Measurements from ENCODE around the gene LIMD2. TPM values are rescaled to one million over a fixed set of nuclear protein-coding genes. Genes with fewer than 3 reads are reported as not detected.

Gene LIMD2
- total and polyA plus RNA-seq, 2 of the 4 experiments (the other 2 are of a cell fraction) = 4.5 to 21.7 TPM

DNA sequence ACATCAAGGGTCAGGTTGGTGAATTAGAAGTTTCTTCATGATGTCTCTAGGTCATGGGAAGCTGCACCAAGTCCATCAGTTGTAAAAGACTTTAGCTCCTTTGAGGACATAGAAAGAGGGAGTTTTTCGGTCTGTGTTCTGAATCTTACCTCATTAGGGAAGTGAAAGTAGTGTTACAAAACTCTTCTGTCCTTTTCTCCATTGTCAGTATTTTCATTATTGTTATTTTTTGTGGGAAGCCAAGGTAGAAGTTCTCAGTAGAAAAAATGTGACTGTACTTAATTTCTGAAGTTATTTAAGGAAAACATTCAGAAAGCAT is 53.5 kb downstream of the LIMD2 start:
- dilution Hi-C loops (cut with HindIII; ENCODE audit: low sequenced_read_pairs, unreplicated experiment) = no loop called here
- Histone ChIP-seq H3K27me3 (ENCODE audit: control insufficient read depth, insufficient read depth, low read length) (no peaks in the 10 kb centered on the region), H3K23ac (ENCODE audit: low read depth, low read length) (no peak overlapping the region), H4K8ac (ENCODE audit: low read depth in 2 of 2, low read length in 2 of 2) (no peak overlapping the region), H3K9me3 (ENCODE audit: control insufficient read depth, insufficient read depth, low read length) (no peaks in the 10 kb centered on the region), H2AK9ac (replicated peaks; ENCODE audit: low read depth, low read length, poor library complexity) (no peak overlapping the region), H4K91ac (ENCODE audit: insufficient read depth, low read depth, low read length) (no peak overlapping the region), H3K56ac (ENCODE audit: extremely low read depth, insufficient read depth, low read length) (no peak overlapping the region), H3K4me2 (ENCODE audit: low read depth, low read length) (no peak overlapping the region), H2BK5ac (ENCODE audit: low read depth, low read length, poor library complexity, severe bottlenecking) (no peak overlapping the region), H3K18ac (ENCODE audit: low read depth, low read length) (no peak overlapping the region), H3K14ac (replicated peaks; ENCODE audit: low read depth, low read length) (no peak overlapping the region), H3K9me1 (ENCODE audit: insufficient read depth, low read length) (peaks cover 12% of the 10 kb centered on the region; the same call in 1 of the 2 replicates), H4K5ac (ENCODE audit: low read depth, low read length) (no peak overlapping the region), H3K27ac (ENCODE audit: insufficient read depth, low read length) (no peak overlapping the region), H4K20me1 (ENCODE audit: insufficient read depth, low read length) (peaks cover 16% of the 10 kb centered on the region; the same call in 1 of the 2 replicates), H3K4me1 (ENCODE audit: control insufficient read depth, insufficient read depth, low read length) (peaks cover 5% of the 10 kb centered on the region), H3K36me3 (ENCODE audit: control insufficient read depth, insufficient read depth, low read length) (peaks cover 8% of the 10 kb centered on the region), H3K4ac (ENCODE audit: low read depth, low read length) (no peak overlapping the region), H2BK120ac (ENCODE audit: low read depth, low read length) (no peak overlapping the region), H2BK15ac (ENCODE audit: low read depth, low read length) (no peak overlapping the region), H2AK5ac (ENCODE audit: low read depth, low read length) (no peak overlapping the region), H2BK20ac (ENCODE audit: low read depth, low read length) (no peak overlapping the region), H3K9ac (ENCODE audit: low read depth, low read length) (no peak overlapping the region), H3K79me1 (ENCODE audit: low read depth in 1 of 2, low read length in 2 of 2) (peaks cover 4 to 13% of the 10 kb centered on the region in 2 experiments; a peak in 2 of 4 replicates), H2AFZ (replicated peaks; ENCODE audit: low read length, poor library complexity) (no peak overlapping the region), H3K4me3 (ENCODE audit: insufficient read depth, low read depth, low read length) (no peak overlapping the region)
- ATAC-seq (ENCODE audit: low read depth) (no peak), DNase-seq (no peak)
- CTCF ChIA-PET = interaction anchor here (0.6 kb wide), 1 partner anchor 58 kb away, joined by 7 read pairs; no protein-coding TSS in a partner anchor
- POLR2A ChIA-PET (ENCODE audit: unreplicated experiment) = no interaction called here
- BruUV-seq (replicated peaks) = no TSS peak
- in situ Hi-C loops (cut with MboI; ENCODE audit: low sequenced_read_pairs) = no loop called here
- WGBS, 2 experiments (ENCODE audit: extremely low coverage in 2 of 2, insufficient read length in 1 of 2) = no CpG with 5 or more reads among the region's 1 CpG
- TF ChIP-seq RFX5 (IDR thresholded peaks at IDR 0.05; ENCODE audit: low read depth, low read length) (no peak), BHLHE40 (IDR thresholded peaks at IDR 0.05; ENCODE audit: low read depth, low read length) (no peak), USF2 (IDR thresholded peaks at IDR 0.05; ENCODE audit: low read depth, low read length) (no peak), MXI1 (IDR thresholded peaks at IDR 0.05; ENCODE audit: borderline replicate concordance, low read depth, low read length) (no peak), CEBPB (IDR thresholded peaks at IDR 0.05; ENCODE audit: low read depth, low read length) (no peak), CHD1 (IDR thresholded peaks at IDR 0.05; ENCODE audit: low read depth, low read length) (no peak), RAD21 (IDR thresholded peaks at IDR 0.05; ENCODE audit: low read length) (no peak), RCOR1 (IDR thresholded peaks at IDR 0.05; ENCODE audit: insufficient replicate concordance, low read length) (no peak), SMC3 (IDR thresholded peaks at IDR 0.05; ENCODE audit: low read depth, low read length) (no peak), ELK1 (IDR thresholded peaks at IDR 0.05; ENCODE audit: borderline replicate concordance, low read depth, low read length) (no peak), MAZ (IDR thresholded peaks at IDR 0.05; ENCODE audit: borderline replicate concordance, low read depth, low read length) (no peak), NFE2L2 (IDR thresholded peaks at IDR 0.05; ENCODE audit: low read depth, low read length) (no peak), POLR2A (IDR thresholded peaks at IDR 0.05; ENCODE audit: low read depth, low read length) (no peak), FOS (IDR thresholded peaks at IDR 0.05; ENCODE audit: low read depth, low read length) (no peak), MAFK (IDR thresholded peaks at IDR 0.05; ENCODE audit: low read depth, low read length) (no peak)
- TF ChIP-seq, protein P1, sequence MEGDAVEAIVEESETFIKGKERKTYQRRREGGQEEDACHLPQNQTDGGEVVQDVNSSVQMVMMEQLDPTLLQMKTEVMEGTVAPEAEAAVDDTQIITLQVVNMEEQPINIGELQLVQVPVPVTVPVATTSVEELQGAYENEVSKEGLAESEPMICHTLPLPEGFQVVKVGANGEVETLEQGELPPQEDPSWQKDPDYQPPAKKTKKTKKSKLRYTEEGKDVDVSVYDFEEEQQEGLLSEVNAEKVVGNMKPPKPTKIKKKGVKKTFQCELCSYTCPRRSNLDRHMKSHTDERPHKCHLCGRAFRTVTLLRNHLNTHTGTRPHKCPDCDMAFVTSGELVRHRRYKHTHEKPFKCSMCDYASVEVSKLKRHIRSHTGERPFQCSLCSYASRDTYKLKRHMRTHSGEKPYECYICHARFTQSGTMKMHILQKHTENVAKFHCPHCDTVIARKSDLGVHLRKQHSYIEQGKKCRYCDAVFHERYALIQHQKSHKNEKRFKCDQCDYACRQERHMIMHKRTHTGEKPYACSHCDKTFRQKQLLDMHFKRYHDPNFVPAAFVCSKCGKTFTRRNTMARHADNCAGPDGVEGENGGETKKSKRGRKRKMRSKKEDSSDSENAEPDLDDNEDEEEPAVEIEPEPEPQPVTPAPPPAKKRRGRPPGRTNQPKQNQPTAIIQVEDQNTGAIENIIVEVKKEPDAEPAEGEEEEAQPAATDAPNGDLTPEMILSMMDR (conservative IDR thresholded peaks at IDR 0.05; ENCODE audit: low read depth, low read length) = no peak
- intact Hi-C loops (cut with micrococcal nuclease) = no loop called here
